A549 (cell line): ENCODE results near the gene CARD19. TPM values are rescaled to one million over a fixed set of nuclear protein-coding genes. Genes with fewer than 3 reads are reported as not detected.

ENCODE experiments used
- ATAC-seq, 2 experiments: fragments of 200-7000 bp in 1 of 2; fragments of >200 bp in 1 of 2; cut with Nextera tagmentation in 1 of 2; cut with Tn5 transposase in 1 of 2; 3 replicates each; pipeline versions ENCODE4 v1.8.0 to v1.9.1; 2018 to 2020; ENCODE audit warnings: mild to moderate bottlenecking in 1 of 2, moderate library complexity in 1 of 2
- CTCF ChIA-PET: fragments of 300-600 bp; sonication (Branson Sonifier 250); formaldehyde crosslinking; extraction: SDS; loops from one replicate; lab custom pipeline; 2021; ENCODE audit warnings: antibody characterized with exemption, inconsistent platforms; lab: Yijun Ruan, JAX
- POLR2A ChIA-PET: fragments of 350-600 bp; formaldehyde crosslinking; extraction: SDS; loops from one replicate; lab custom pipeline; 2021; ENCODE audit warnings: antibody characterized with exemption, inconsistent platforms; lab: Yijun Ruan, JAX
- DNase-seq, 2 experiments: peaks; one replicate each; pipeline versions ENCODE4 v3.0.0 to v3.0.0-alpha.2; 2011 to 2016; ENCODE audit warnings: low read depth in 1 of 2, low spot score in 1 of 2
- FAIRE-seq: peaks from 2 replicates; lab custom pipeline; 2011; peaks lifted over from hg19 to GRCh38; lab: Jason Lieb, UNC
- H3K27ac ChIP-seq, 2 experiments: fragments of >200 bp; sonication (Bioruptor Twin); formaldehyde crosslinking; 3 replicates each; pipeline ENCODE4 v1.5.1; 2016 to 2017
- H3K4me1 ChIP-seq: fragments of >200 bp; sonication (Bioruptor Twin); formaldehyde crosslinking; 3 replicates; pipeline ENCODE4 v1.6.1; 2016
- H3K4me2 ChIP-seq: fragments of >200 bp; sonication (Bioruptor Twin); formaldehyde crosslinking; 3 replicates; pipeline ENCODE4 v1.6.1; 2016
- H3K4me3 ChIP-seq: fragments of >200 bp; sonication (Bioruptor Twin); formaldehyde crosslinking; 3 replicates; pipeline ENCODE4 v1.5.1; 2016
- H3K9me3 ChIP-seq: fragments of >200 bp; sonication (Bioruptor Twin); formaldehyde crosslinking; 3 replicates; pipeline ENCODE4 v1.6.1; 2016
- ATOH8 ChIP-seq: fragments of 250-450 bp; sonication (Bioruptor Pico); IDR thresholded peaks from 2 replicates; pipeline ENCODE4 v1.5.0; 2020; ENCODE audit warnings: low read depth, mild to moderate bottlenecking, moderate library complexity
- BCL3 ChIP-seq: fragments of >200 bp; sonication (Bioruptor Twin); formaldehyde crosslinking; IDR thresholded peaks from 3 replicates; pipeline ENCODE4 v1.6.1; 2016
- BHLHE40 ChIP-seq: IDR thresholded peaks from 2 replicates; pipeline ENCODE4 v1.6.1; 2012; ENCODE audit warnings: low read depth, low read length, inconsistent platforms
- CTCF ChIP-seq: fragments of >200 bp; sonication (Bioruptor Twin); formaldehyde crosslinking; IDR thresholded peaks from 3 replicates; pipeline ENCODE4 v1.5.1; 2016
- FOSB ChIP-seq: fragments of 250-450 bp; sonication (Bioruptor Pico); IDR thresholded peaks from 2 replicates; pipeline ENCODE4 v1.5.0; 2020; ENCODE audit warnings: mild to moderate bottlenecking, moderate library complexity
- FOSL2 ChIP-seq, 2 experiments: fragments of 450-650 bp in 1 of 2; fragments of >200 bp in 1 of 2; sonication (Bioruptor Twin) in 1 of 2; formaldehyde crosslinking; IDR thresholded peaks; 2 replicates each; pipeline versions ENCODE4 v1.5.0 to v1.6.1; 2016 to 2020; ENCODE audit warnings: mild to moderate bottlenecking in 1 of 2, moderate library complexity in 1 of 2
- HEYL ChIP-seq: fragments of 250-450 bp; sonication (Bioruptor Pico); IDR thresholded peaks from 2 replicates; pipeline ENCODE4 v1.8.0; 2021; ENCODE audit warnings: mild to moderate bottlenecking, moderate library complexity
- HOXA7 ChIP-seq: fragments of 250-450 bp; sonication (Bioruptor Pico); IDR thresholded peaks from 2 replicates; pipeline ENCODE4 v1.5.0; 2020; ENCODE audit warnings: mild to moderate bottlenecking, moderate library complexity
- HOXB13 ChIP-seq: fragments of 250-450 bp; sonication (Bioruptor Pico); IDR thresholded peaks from 2 replicates; pipeline ENCODE4 v1.5.0; 2020; ENCODE audit warnings: low read depth, mild to moderate bottlenecking, moderate library complexity
- HOXB5 ChIP-seq: fragments of 250-450 bp; sonication (Bioruptor Pico); IDR thresholded peaks from 2 replicates; pipeline ENCODE4 v1.5.0; 2020; ENCODE audit warnings: mild to moderate bottlenecking, moderate library complexity
- MAFK ChIP-seq: fragments of 450-650 bp; IDR thresholded peaks from 2 replicates; pipeline ENCODE4 v1.6.1; 2014; ENCODE audit not compliant: partially characterized antibody
- MYC ChIP-seq: IDR thresholded peaks from 2 replicates; pipeline ENCODE4 v1.6.1; 2012; ENCODE audit warnings: mild to moderate bottlenecking, inconsistent platforms, low read length, improper control_type of control experiment, borderline replicate concordance
- NPAS2 ChIP-seq: fragments of 250-450 bp; sonication (Bioruptor Pico); IDR thresholded peaks from 2 replicates; pipeline ENCODE4 v1.8.0; 2022; ENCODE audit warnings: mild to moderate bottlenecking, moderate library complexity, borderline replicate concordance
- PBX3 ChIP-seq: IDR thresholded peaks from 2 replicates; pipeline ENCODE4 v1.6.1; 2012
- POLR2A ChIP-seq: IDR thresholded peaks from 2 replicates; pipeline ENCODE4 v1.6.1; 2012; ENCODE audit warnings: mild to moderate bottlenecking, low read length
- RCOR1 ChIP-seq: fragments of 150-350 bp; IDR thresholded peaks from 2 replicates; pipeline ENCODE4 v1.6.1; 2014; ENCODE audit warnings: antibody characterized with exemption, low read length, low read depth
- RNF2 ChIP-seq: fragments of 200-600 bp; sonication (generic); IDR thresholded peaks from 2 replicates; pipeline ENCODE4 v1.6.1; 2016; ENCODE audit warnings: low read depth, mild to moderate bottlenecking, antibody characterized with exemption, moderate library complexity, borderline replicate concordance
- SMC3 ChIP-seq: fragments of >200 bp; sonication (Bioruptor Twin); formaldehyde crosslinking; IDR thresholded peaks from 3 replicates; pipeline ENCODE4 v1.6.1; 2018; ENCODE audit warnings: inconsistent platforms
- ZC3H11A ChIP-seq: fragments of 450-650 bp; IDR thresholded peaks from 2 replicates; pipeline ENCODE4 v1.6.1; 2014; ENCODE audit warnings: antibody characterized with exemption, mild to moderate bottlenecking
- ZNF302 ChIP-seq: fragments of 250-450 bp; sonication (Bioruptor Pico); IDR thresholded peaks from 2 replicates; pipeline ENCODE4 v1.9.0; 2021; ENCODE audit warnings: inconsistent platforms, mild to moderate bottlenecking, moderate library complexity
- ZSCAN20 ChIP-seq: fragments of 250-450 bp; sonication (Bioruptor Pico); IDR thresholded peaks from 2 replicates; pipeline ENCODE4 v1.8.0; 2022; ENCODE audit warnings: mild to moderate bottlenecking, moderate library complexity
- WGBS: methylation state at CpG from one replicate; pipeline ENCODE4 v1.1.6; 2017; ENCODE audit errors: missing lambda C conversion rate; 5-methylcytosine and 5-hydroxymethylcytosine counted together
- polyA plus RNA-seq, 4 experiments: library from polyadenylated mRNA; depleted of rRNA in 3 of 4; stranded (reverse); fragments of >200 nt; fragmentation: RNase III in 1 of 4; extraction: RNeasy Plus Mini Kit Qiagen cat#74134 plus additional on column Dnase treatment in 1 of 4; gene quantifications; 2 replicates in 3 of 4; 3 replicates in 1 of 4; pipeline ENCODE4 v1.2.3, GENCODE V29; 2011 to 2017
- TF ChIP-seq, protein P1 (sequence below): fragments of >200 bp; sonication (Bioruptor Twin); formaldehyde crosslinking; IDR thresholded peaks from 2 replicates; pipeline ENCODE4 v1.6.1; 2016

CARD19 gene
- polyA plus RNA-seq, 2 of the 4 experiments (the other 2 are of a cell fraction), result 27.6 to 30.3 TPM

GRCh38 chr9:93138171-93138764 is 42.3 kb downstream of the CARD19 start:
- no peak for FAIRE-seq
- ATAC-seq, result no peak
- H3K4me3 ChIP-seq, result no peak overlapping the region
- no peak overlapping the region for H3K27ac ChIP-seq
- no peak overlapping the region for H3K4me2 ChIP-seq
- H3K9me3 ChIP-seq, result no peaks in the 10 kb centered on the region
- H3K4me1 ChIP-seq, result peaks cover 14% of the 10 kb centered on the region
- WGBS, result 82% methylated on average over 7 of the region's 7 CpGs
- ChIA-PET POLR2A (interaction anchor here (1.4 kb wide), 1 partner anchor 18 kb away, joined by 4 read pairs; no protein-coding TSS in a partner anchor), CTCF (interaction anchor here (0.9 to 3.1 kb wide), 6 partner anchors 13 to 135 kb away, joined by 3 to 15 read pairs (median 6); no protein-coding TSS in a partner anchor)
- DNase-seq, result no peak
- TF ChIP-seq FOSB (no peak), FOSL2 (IDR thresholded peaks at IDR 0.05) (no peak), FOSL2 (CRISPR knock-in tag; IDR thresholded peaks at IDR 0.05) (no peak), BHLHE40 (no peak), RNF2 (no peak), CTCF (no peak), ZC3H11A (no peak), ATOH8 (CRISPR knock-in tag) (no peak), ZSCAN20 (CRISPR knock-in tag) (no peak), MAFK (no peak), HEYL (CRISPR knock-in tag) (no peak), MYC (no peak), HOXB13 (CRISPR knock-in tag) (no peak)

- no peak overlapping the region for H3K4me2 ChIP-seq
- WGBS, result 77% methylated on average over 13 of the region's 16 CpGs
- TF ChIP-seq RNF2, result no peak
- TF ChIP-seq ZNF302, result no peak
- no peak for TF ChIP-seq RCOR1
- no peak for TF ChIP-seq HOXB5 (CRISPR knock-in tag)
- TF ChIP-seq NPAS2 (CRISPR knock-in tag), result no peak
- no peak for TF ChIP-seq HEYL (CRISPR knock-in tag)
- no peak for TF ChIP-seq FOSL2 (IDR thresholded peaks at IDR 0.05)
- no peak for TF ChIP-seq FOSL2 (CRISPR knock-in tag; IDR thresholded peaks at IDR 0.05)
- TF ChIP-seq SMC3, result no peak
- TF ChIP-seq, protein P1, sequence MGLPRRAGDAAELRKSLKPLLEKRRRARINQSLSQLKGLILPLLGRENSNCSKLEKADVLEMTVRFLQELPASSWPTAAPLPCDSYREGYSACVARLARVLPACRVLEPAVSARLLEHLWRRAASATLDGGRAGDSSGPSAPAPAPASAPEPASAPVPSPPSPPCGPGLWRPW, result no peak
- TF ChIP-seq BCL3, result no peak
- TF ChIP-seq POLR2A, result no peak
- no peak for TF ChIP-seq HOXA7 (CRISPR knock-in tag)
- TF ChIP-seq PBX3, result no peak
- H3K9me3 ChIP-seq, result no peaks in the 10 kb centered on the region
- H3K27ac ChIP-seq, result no peak overlapping the region
- ATAC-seq, result no peak
- peaks cover 14% of the 10 kb centered on the region for H3K4me1 ChIP-seq
- POLR2A ChIA-PET, result interaction anchor here (0.7 kb wide), 1 partner anchor 1027 kb away, joined by 4 read pairs; no protein-coding TSS in a partner anchor
- no peak for DNase-seq
- H3K4me3 ChIP-seq, result no peak overlapping the region
- CTCF ChIA-PET, result interaction anchor here (1.1 to 3.1 kb wide), 3 partner anchors 14 to 30 kb away, joined by 4 to 15 read pairs (median 9); no protein-coding TSS in a partner anchor
- no peak for FAIRE-seq
These were observed 43.6 kb downstream of the CARD19 start for GRCh38 chr9:93139365-93140182.
